Stimulated activated CD4-positive, alpha-beta T cell treated with anti-CD3 and anti-CD28 coated beads, Interleukin-1b, Interleukin-23, amount 100 ng/mL, for 24 hours (primary cell): ENCODE results near the gene EPDR1.

ENCODE experiments used
- DNase-seq, 4 experiments: peaks; one replicate each; pipeline ENCODE4 v3.0.0-alpha.2; 2020; ENCODE audit warnings: low read depth in 4 of 4, low spot score in 1 of 4

Gene EPDR1

DNA sequence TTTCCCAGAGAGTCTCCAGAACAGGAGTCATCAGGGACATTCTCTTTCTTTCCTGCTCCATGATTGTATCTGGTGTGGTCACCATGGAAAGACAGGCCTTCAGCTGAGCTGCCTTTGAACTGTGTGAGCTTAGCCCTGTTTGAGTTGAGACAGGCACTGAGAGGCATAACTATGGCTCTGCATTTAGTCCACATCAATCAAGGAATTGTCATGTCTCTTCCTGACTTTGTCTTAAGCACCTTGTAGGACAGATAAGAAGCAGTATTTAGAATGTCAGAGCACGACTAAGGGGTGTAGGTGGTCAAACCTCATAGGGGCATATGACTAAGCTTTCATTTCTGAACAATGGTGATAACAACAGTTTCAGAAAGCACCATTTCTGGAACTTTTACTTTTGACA, 53.5 kb downstream of the EPDR1 start:
- no peak for DNase-seq

DNA sequence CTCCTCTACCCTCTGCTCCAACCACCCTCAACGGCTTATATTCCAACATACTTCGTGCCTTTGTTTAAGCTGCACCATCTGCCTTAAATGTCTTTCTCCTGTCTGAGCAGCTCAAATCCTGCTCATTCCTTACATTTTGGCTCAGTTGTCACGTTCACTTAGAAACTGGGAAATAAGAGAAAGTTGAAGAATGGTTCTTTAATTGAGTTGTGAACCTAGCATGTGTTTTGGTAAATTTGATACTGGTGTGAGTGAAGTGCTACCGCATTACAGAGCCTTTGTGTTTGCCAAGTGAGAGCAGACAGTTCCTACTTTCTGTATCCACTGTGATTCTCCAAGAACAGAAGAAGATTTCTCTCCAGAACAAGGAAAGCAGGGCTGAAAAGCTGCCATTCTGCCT, 54.3 kb downstream of the EPDR1 start:
- no peak for DNase-seq

DNA sequence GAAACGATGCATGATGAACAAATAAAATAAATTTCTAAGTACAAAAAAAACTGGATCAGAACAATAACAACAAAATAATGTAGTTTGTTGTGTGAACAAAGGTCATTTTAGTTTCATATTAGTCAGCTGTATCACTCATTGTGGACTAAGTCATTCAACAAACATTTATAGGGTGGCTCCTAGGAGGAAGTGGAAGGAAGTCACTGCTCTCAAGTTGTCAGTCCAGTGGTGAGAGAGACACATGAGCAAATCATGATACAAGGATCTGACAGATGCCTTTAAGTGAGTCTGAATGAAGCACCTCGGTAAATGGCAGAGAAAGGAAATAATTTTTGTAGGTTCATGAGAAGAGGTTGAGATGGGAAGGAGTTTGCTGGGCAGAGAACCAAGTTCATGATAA, 56.8 kb downstream of the EPDR1 start:
- DNase-seq: no peak

DNA sequence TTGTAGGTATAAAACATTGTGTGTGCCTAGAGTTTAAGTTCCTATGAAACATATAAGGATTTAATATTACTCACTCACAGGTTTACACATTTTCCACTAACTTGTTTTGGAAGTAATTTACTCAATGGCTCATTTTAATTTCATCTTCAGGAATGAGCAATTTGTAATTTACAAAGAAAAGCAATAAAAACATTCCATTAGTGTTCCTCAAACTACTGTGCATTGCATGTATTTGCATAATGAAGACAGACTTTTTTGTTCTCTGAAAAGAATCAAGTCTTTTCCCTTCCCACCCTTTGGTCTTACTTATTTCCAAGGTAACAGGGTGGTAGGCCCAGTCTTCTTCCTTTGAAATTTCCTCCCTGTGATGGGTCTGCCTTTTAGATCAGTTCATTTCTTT, 61.2 kb downstream of the EPDR1 start:
- no peak for DNase-seq

DNA sequence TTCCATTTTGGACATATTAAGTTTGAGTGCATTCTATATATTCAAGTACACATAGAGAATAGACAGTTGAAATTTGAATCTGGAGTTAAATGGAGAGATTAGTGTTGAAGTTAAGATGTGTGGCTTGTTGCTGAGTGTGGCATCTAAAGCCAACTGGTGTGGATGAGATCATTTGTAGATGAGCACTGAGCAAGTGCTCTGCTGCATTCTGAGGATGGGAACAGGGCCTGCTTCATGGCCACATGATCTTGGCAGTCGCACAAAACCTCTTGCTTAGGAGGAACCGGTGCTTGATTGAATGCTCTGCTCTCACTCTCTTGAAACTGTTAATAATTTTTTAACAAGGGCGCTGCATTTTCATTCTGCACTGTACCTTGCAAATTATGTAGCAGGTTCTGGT, 62.0 kb downstream of the EPDR1 start:
- no peak for DNase-seq

DNA sequence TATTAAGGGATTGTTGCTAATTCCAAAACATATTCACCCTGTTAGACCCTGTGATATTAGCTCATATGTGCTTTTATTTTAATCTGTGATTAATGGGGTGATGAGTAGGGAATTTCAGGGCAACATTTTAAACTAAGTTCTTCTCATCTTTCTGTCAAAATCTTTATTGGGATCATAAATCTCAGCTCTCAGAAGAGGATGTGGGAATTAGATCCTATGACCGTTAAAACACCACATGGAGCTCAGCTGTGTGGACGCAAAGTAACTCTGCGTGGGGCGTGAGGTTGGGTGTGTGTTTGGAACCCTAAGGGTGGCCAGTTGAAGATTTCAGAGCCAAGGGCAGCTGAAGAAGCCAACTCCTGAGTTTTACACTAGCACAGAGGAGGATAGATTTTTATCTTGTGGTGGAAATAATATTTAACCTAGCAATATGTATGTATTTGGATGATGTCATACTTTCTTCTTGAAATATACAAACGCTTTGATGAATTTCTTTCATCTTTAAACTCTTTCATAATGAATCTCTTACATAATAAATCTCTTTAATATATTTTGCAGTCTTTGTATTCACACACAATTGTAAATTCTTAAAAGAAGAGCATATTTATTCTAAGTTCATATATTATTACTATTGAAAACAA, 64.4 kb downstream of the EPDR1 start:
- no peak for DNase-seq

DNA sequence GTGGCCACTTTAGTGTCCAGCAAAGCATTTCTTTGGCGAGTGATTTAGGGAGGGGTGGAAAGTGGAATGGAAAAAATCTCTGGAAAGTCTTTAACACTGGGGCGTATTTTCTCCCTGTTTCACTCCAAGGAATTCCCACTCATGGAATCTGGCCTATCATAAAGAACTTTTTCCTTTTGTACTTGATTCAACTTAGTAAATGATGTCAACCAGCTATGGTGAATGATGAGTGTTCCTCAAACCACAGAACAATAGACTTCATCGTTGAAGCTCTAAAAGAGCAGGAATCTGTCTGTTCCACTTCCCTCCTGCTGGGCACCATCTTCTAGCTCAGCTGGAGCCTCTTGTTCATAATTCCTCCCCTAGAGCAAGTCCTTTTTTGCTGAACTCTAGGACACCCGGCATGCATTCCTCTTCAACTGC, 66.5 kb downstream of the EPDR1 start:
- DNase-seq: no peak

DNA sequence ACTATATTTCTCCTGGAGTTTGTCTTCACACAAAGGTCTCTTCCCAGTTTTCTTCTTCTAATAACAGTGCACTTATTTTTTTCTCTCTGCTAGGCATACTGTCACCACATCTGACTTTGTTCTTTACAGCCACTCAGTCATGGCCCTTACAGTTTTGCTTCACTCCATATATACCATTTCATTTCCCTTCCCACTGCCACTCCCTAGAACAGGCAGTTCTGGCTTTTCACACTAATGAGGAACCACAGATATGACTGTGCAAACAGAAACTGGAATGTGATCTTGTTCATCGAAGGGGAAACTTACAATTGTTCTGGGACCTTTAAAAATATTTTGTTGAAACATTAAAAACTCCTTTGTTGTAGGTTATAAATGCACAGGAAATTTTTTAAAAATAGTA, 67.3 kb downstream of the EPDR1 start:
- no peak for DNase-seq

DNA sequence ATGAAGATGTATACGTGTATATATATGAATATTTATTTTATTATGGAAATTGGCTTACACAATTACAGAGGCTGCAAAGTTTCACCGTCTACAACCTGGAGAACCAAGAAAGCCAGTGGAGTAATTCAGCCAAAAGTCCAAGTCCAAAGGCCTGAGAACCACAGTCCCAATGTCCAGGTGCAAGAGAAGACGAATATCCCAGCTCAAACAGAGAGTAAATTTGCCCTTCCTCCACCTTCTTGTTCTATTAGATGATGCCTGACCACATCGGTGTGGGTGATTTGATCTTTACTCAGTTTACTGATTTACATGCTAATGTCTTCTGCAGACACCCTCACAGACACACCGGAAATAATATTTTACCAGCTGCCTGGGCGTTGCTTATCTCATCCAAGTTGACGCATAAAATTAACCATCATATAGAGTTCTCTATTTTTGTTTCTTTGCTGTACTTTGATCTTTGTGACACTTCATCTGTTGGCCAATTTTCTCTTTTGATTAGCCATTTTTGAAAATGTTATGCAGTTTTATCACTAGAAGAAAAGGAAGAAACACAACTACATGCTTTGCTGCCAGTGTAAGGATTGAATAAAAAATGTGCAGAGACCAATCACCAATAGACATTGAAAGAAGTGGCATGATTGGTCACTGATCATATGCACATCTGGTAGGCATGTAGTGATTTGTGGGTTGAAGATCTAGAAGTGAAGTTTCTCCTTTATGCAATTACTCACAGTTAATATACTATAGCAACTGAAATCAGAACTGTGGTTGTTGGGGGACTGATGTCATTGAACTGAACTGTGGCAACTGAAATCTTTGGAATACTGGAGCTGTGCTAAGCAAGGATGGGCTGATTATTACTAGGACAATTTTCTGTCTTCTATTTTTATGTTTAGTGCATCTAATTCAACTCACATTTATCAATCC, 68.5 kb downstream of the EPDR1 start:
- no peak for DNase-seq

DNA sequence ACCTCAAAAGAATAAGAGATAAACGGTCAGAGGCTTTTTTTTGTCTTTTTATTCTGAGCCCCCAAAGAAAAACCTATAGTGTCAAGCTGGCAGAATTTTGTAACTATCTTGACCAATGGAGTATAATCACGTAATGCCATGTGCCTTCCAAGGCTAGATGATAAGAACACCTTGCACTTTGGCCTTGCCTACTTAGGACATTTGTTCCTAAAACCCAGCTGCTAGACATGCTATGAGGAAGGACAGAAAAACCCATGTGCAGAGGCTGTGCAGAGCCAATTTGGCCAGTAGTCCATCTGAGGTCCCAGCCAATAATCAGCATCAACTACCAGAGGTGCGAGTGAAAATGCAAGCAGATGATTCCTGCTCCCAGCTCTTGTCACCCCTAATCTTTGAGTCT, 69.9 kb downstream of the EPDR1 start:
- no peak for DNase-seq

DNA sequence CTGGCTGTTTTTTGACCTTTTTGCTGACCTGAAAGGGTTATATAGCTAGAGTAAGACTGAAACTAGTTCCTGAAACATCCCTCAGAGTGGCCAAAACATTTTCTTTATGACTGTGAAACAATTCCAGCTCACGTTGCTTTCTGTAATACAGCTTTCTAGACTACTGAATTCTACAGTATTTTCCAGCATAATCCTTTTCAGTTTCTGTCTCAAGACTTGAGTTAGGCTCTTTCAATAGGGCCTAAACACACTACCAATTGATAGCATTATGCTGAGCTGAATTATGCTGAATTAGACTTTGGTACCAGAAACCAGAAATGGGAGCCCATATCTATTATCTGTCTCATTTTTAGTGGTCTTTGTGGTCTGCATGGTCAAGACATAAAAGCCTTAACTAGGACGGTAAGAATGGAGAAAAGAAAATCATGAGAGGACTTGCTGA, 72.6 kb downstream of the EPDR1 start:
- no peak for DNase-seq

DNA sequence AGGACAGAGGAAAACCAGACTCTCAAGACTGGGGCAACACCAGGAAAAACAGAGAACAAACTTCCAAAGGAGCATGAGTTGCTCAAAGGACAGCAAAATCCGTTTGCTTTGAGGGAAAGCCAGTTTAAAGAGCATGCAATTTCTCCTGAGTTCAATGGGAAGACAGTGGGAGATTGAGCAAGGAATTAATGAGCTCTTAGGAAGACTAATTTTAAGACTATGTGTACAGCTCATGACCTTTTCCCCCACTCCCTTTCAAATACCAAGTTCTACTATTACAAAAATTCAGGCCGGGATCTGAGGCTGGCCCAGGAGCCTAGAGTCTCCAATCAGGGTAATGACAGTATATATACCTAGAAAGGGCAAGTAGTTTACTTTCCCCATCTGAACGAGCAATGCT, 79.2 kb downstream of the EPDR1 start:
- DNase-seq: no peak

DNA sequence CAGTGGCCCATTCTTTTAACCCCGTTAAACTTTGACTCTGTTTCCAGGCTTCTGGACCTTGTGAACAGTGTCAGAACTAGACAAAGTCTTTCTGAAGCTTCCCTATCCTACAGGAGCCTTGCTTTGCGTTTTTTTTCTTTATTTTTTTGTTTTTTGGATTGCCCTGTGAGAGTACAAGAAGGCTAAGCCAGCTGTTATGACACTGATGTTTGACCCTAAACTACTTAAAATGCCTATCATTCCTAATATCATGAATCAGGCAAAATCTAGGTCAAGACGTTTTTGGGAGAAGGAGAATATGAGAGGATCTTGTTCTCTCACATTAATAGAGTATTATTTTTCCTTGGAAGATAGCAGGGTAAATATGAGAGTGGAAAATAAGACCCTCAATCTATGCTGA, 79.8 kb downstream of the EPDR1 start:
- no peak for DNase-seq
